Stimulated activated CD4-positive, alpha-beta T cell treated with anti-CD3 and anti-CD28 coated beads, Interleukin-4, amount 100 ng/mL, for 1 hour (primary cell): ENCODE measurements around the gene HBA2.
"Not testable (repeated sequence)": the region's sequence is repeated elsewhere in the genome, so short reads cannot be mapped to it uniquely, and the experiment has no call there.

Source experiments
- DNase-seq: peaks from one replicate; pipeline ENCODE4 v3.0.0-alpha.2; 2020

Gene HBA2

GRCh38 chr16:159136-159849 lies 13.4 kb upstream of the HBA2 start:
- no peak for DNase-seq

GRCh38 chr16:160242-160641 lies 12.4 kb upstream of the HBA2 start:
- not testable (repeated sequence) for DNase-seq

- DNase-seq: no peak
Measured at GRCh38 chr16:160691-161190, 11.9 kb upstream of the HBA2 start.

- DNase-seq: no peak
Measured at GRCh38 chr16:162271-162991, 10.2 kb upstream of the HBA2 start.

- not testable (repeated sequence) for DNase-seq
Measured at GRCh38 chr16:163139-163538, 9.5 kb upstream of the HBA2 start.

- not testable (repeated sequence) for DNase-seq
Measured at GRCh38 chr16:163696-164095, 9.0 kb upstream of the HBA2 start.

GRCh38 chr16:164134-164823 lies 8.4 kb upstream of the HBA2 start:
- not testable (repeated sequence) for DNase-seq

GRCh38 chr16:164827-165538 lies 7.7 kb upstream of the HBA2 start:
- no peak for DNase-seq

GRCh38 chr16:165539-166374 lies 6.9 kb upstream of the HBA2 start, which contains the start of gene HBM:
TSS of gene HBM (plus strand) at chr16:165978. CDS start at chr16:165998, 20 bp downstream.
- peak; percentile 26 for DNase-seq

- DNase-seq: peak; percentile 16
Measured at GRCh38 chr16:166375-167121, 6.1 kb upstream of the HBA2 start.

- DNase-seq: no peak
Measured at GRCh38 chr16:167122-167690, 5.5 kb upstream of the HBA2 start.

GRCh38 chr16:168424-168823 lies 4.3 kb upstream of the HBA2 start:
- no peak for DNase-seq

- DNase-seq: no peak
Measured at GRCh38 chr16:169014-169413, 3.7 kb upstream of the HBA2 start.

- DNase-seq: not testable (repeated sequence)
Measured at GRCh38 chr16:170088-170507, 2.6 kb upstream of the HBA2 start.

- DNase-seq: no peak
Measured at GRCh38 chr16:170788-171187, 1.9 kb upstream of the HBA2 start.

- DNase-seq: not testable (repeated sequence)
Measured at GRCh38 chr16:173211-173854, 657 bp downstream of the HBA2 start.

GRCh38 chr16:173928-174769 lies 1.5 kb downstream of the HBA2 start:
- not testable (repeated sequence) for DNase-seq

GRCh38 chr16:175011-175949 lies 2.6 kb downstream of the HBA2 start:
- DNase-seq: no peak
